IPS-20b (cell line): ENCODE measurements around the gene PHF20.

Source experiments
- H3K27ac ChIP-seq: one replicate; pipeline ENCODE4 v1.5.1; 2013; ENCODE audit warnings: low read length
- H3K27me3 ChIP-seq: 2 replicates; pipeline ENCODE4 v1.6.1; 2013; ENCODE audit warnings: mild to moderate bottlenecking, low read length, inconsistent platforms; ENCODE audit not compliant: insufficient read depth
- H3K36me3 ChIP-seq: 2 replicates; pipeline ENCODE4 v1.6.1; 2013; ENCODE audit warnings: low read depth, mild to moderate bottlenecking, inconsistent platforms, low read length, moderate library complexity; ENCODE audit not compliant: insufficient read depth
- H3K4me1 ChIP-seq: 2 replicates; pipeline ENCODE4 v1.6.1; 2013; ENCODE audit warnings: mild to moderate bottlenecking, control low read depth, inconsistent platforms, low read length, moderate library complexity; ENCODE audit not compliant: insufficient read depth
- H3K4me3 ChIP-seq: 2 replicates; pipeline ENCODE4 v1.5.1; 2013; ENCODE audit warnings: mild to moderate bottlenecking, low read length, inconsistent platforms
- H3K9ac ChIP-seq: 2 replicates; pipeline ENCODE4 v1.6.1; 2013; ENCODE audit warnings: low read depth, mild to moderate bottlenecking, inconsistent platforms, low read length, moderate library complexity
- H3K9me3 ChIP-seq: 2 replicates; pipeline ENCODE4 v1.6.1; 2013; ENCODE audit warnings: mild to moderate bottlenecking, low read depth, low read length, inconsistent platforms; ENCODE audit not compliant: insufficient read depth

Gene PHF20

DNA sequence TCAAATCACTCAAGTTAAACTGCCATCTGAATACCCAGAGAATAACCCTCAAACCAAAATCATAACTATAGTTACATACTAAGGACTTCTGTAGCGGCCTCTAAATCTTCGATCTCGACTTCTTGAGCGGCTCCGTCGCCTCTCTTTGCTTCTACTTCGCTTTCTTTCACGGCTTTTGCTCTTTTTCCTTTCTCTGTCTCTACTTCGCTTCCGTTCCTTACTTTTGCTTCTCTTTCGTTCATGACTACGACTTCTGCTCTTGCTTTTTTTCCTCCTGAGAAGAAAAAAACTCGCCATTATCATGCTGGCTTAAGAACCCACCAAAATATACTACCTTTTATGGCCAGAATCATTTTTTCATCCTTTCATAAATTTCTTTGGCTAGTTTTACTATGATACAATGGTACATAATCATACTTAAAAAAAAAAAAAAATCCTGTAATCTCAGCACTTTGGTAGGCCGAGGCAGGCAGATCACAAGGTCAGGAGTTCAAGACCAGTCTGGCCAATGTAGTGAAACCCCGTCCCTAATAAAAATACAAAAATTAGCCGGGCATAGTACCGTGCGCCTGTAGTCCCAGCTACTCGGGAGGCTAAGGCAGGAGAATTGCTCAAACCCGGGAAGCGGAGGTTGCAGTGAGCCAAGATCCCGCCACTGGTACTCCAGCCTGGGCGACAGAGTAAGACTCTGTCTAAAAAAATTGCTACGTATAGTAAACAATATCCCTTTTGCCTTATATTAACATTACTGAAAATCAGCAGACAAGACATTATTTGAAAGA is 39.8 kb upstream of the PHF20 start:
- Histone ChIP-seq H3K4me3 (no peak overlapping the region), H3K9me3 (no peaks in the 10 kb centered on the region), H3K27me3 (no peaks in the 10 kb centered on the region), H3K9ac (no peak overlapping the region), H3K4me1 (no peaks in the 10 kb centered on the region), H3K27ac (no peak overlapping the region), H3K36me3 (peaks cover 99% of the 10 kb centered on the region)

DNA sequence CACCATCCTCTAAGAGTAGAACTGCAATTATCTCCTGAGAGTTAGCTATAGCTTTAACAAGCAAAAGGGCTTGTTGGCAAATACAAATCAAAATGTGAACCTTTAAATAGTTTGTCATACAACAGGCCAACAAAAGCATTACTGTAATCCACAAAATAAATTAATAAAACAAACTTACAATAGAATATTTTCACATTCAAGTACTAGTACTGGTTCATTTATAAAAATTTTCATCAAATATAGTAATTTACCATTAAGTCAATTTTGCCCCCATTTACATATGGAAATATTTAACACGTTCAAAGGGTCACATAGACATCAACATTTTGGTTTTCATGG is 39.2 kb upstream of the PHF20 start:
- Histone ChIP-seq H3K27me3 (no peaks in the 10 kb centered on the region), H3K9ac (no peak overlapping the region), H3K9me3 (no peaks in the 10 kb centered on the region), H3K4me3 (no peak overlapping the region), H3K27ac (no peak overlapping the region), H3K4me1 (no peaks in the 10 kb centered on the region), H3K36me3 (peaks cover 99% of the 10 kb centered on the region)

DNA sequence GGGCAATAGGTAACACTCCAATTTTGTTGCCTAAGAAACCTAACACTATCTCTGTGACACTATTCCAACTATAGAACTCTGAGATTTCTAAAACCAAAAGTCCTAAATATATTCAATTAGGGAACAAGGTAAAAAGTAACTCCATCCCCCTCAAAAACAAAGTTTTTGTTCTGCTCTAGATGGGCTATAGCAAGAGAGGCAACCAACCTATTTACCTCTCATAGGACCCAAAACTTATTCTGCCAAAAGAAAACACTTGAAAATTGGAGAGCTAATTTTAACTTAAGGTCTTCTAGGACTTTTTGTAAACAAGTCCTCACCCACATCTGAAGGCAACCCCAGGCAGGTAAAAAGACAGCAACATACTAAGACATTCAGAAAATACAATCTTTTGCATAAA is 37.4 kb upstream of the PHF20 start:
- no peaks in the 10 kb centered on the region for H3K27me3 ChIP-seq
- peaks cover 99% of the 10 kb centered on the region for H3K36me3 ChIP-seq
- H3K9me3 ChIP-seq, result no peaks in the 10 kb centered on the region
- H3K9ac ChIP-seq, result no peak overlapping the region
- H3K4me1 ChIP-seq, result peaks cover 1% of the 10 kb centered on the region; the same call in 1 of the 2 replicates
- no peak overlapping the region for H3K27ac ChIP-seq
- H3K4me3 ChIP-seq, result no peak overlapping the region

DNA sequence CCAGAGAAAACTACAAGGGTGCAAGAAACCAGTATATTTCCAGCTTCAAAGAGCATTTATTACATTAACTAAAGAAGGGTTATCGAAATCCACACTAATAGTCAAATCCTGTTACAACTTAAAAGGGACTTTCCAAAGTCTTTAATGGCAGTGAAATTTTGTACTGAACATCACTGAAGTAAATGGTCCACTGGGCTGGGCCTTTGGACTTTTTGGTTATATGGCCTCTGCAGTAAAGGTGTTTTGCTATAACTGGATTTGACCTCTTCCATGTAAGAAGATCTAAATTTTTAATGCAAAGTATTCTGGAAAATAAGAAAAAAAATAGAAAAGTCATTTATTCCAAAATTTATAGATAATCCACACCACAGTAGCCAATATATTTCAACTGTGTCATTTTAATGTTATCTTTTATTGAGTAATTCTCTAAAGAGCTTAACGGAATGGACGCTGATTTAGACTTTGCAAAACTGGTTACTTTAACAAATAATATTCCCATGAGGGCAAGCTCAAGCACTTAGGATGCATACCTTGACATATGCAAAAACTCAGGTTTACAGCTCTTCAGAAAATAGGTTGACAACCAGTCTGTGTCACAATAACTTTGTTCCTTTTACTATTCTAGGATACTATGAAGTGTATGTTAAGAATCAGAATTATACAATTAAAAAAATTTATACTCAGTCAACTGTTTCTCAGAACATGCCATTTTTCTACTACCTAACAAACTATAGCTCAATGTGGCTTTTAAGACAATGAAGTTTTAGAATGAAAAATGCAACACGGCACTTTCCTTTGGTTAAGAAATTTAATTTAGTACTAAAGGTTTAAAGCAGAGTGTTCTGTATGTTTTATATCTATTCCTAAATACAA is 36.8 kb upstream of the PHF20 start:
- H3K4me3 ChIP-seq, result no peak overlapping the region
- no peak overlapping the region for H3K9ac ChIP-seq
- no peak overlapping the region for H3K27ac ChIP-seq
- peaks cover 4% of the 10 kb centered on the region; the same call in 1 of the 2 replicates for H3K4me1 ChIP-seq
- peaks cover 99% of the 10 kb centered on the region for H3K36me3 ChIP-seq
- no peaks in the 10 kb centered on the region for H3K27me3 ChIP-seq
- no peaks in the 10 kb centered on the region for H3K9me3 ChIP-seq

DNA sequence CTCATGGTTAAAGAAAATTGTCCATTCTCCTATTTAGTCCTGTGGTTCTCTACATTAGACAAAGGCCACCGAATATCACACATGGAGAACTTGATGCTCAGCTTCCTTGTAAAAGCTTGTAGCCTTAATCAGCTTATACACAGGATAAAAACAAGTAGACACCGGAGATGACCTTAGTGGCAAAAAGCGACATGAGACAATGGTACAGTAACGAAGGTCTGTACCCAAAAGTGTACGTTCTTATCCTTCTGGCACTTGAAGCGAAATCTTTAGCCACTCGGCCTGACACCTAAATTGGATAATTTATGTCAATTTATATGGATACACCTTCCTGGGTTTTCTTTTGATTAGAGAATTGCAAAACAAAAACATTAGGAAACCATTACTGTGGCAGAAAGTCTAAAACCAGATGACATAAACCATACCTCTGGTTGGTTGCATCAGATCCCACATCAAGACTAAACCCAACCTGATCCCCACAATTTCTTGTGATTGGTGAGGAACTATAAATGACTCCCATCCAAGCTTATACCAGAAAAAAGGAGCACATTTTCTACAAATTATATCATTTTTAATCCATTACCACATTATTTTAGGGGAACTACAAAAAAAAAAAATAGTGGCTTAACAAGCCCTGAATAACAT is 35.9 kb upstream of the PHF20 start:
- no peaks in the 10 kb centered on the region for H3K9me3 ChIP-seq
- H3K9ac ChIP-seq, result no peak overlapping the region
- no peak overlapping the region for H3K27ac ChIP-seq
- H3K36me3 ChIP-seq, result peaks cover 98% of the 10 kb centered on the region
- no peaks in the 10 kb centered on the region for H3K27me3 ChIP-seq
- H3K4me3 ChIP-seq, result no peak overlapping the region
- peaks cover 4% of the 10 kb centered on the region; the same call in 1 of the 2 replicates for H3K4me1 ChIP-seq

DNA sequence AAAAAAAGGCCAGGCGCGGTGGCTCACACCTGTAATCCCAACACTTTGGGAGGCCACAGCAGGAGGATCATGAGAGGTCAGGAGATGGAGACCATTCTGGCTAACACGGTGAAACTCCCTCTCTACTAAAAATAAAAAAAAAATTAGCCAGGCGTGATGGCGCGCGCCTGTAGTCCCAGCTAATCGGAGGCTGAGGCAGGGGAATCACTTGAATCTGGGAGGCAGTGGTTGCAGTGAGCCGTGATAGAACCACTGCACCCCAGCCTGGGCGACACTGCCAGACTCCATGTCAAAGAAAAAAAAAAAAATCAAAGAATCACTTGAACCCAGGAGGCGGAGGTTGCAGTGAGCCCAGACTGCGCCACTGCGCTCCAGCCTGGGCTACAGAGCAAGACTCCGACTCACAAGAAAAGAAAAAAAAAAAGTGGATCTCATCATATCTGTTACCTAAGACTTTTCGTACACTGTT is 33.9 kb upstream of the PHF20 start:
- H3K4me1 ChIP-seq, result peaks cover 4% of the 10 kb centered on the region; the same call in 1 of the 2 replicates

DNA sequence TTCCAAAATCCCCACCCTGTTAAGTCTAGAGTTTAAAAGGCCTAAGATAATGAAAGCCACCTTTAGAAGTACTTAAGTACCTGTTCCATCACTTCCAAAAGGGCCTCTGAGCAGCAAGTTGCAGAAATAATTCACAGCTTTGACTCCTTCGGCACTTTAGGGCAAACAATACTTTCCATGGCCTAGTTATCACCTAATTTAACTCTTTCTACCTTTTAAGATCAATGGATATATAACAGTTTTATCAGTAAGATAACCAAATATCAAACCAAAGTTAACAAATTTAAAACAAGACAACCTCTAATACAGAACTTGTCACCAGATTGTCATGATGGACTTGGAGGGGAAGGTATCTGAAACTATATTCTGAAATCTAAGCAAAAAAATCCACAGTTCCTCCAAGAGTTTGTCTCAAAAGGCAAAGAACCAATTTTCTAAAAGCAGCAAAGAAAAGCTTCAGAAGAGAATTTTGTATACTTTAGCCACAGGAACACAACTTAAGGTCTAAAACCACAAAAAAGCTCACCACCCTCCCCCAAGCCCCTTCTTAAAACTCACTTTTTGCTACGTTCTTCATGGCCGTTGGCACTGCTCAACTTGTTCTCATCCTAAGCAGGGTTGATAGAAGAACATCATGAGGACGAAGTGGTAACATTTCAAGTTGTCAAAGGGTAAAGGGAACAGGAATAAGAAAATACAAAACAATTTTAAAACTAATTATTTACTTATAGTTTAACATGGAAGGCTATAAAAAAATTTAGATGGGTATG is 33.2 kb upstream of the PHF20 start:
- no peak overlapping the region for H3K9ac ChIP-seq
- no peaks in the 10 kb centered on the region for H3K9me3 ChIP-seq
- no peak overlapping the region; the same call in 1 of the 2 replicates for H3K4me3 ChIP-seq
- no peak overlapping the region for H3K27ac ChIP-seq
- peaks cover 80% of the 10 kb centered on the region for H3K36me3 ChIP-seq
- no peaks in the 10 kb centered on the region for H3K27me3 ChIP-seq
- peaks cover 8% of the 10 kb centered on the region; the same call in 1 of the 2 replicates for H3K4me1 ChIP-seq

More for the DNA sequence above, 33.9 kb upstream of the PHF20 start:
- H3K36me3 ChIP-seq, result peaks cover 87% of the 10 kb centered on the region
- H3K4me3 ChIP-seq, result no peak overlapping the region
- H3K9me3 ChIP-seq, result no peaks in the 10 kb centered on the region
- H3K27me3 ChIP-seq, result no peaks in the 10 kb centered on the region
- no peak overlapping the region for H3K27ac ChIP-seq
- no peak overlapping the region for H3K9ac ChIP-seq

DNA sequence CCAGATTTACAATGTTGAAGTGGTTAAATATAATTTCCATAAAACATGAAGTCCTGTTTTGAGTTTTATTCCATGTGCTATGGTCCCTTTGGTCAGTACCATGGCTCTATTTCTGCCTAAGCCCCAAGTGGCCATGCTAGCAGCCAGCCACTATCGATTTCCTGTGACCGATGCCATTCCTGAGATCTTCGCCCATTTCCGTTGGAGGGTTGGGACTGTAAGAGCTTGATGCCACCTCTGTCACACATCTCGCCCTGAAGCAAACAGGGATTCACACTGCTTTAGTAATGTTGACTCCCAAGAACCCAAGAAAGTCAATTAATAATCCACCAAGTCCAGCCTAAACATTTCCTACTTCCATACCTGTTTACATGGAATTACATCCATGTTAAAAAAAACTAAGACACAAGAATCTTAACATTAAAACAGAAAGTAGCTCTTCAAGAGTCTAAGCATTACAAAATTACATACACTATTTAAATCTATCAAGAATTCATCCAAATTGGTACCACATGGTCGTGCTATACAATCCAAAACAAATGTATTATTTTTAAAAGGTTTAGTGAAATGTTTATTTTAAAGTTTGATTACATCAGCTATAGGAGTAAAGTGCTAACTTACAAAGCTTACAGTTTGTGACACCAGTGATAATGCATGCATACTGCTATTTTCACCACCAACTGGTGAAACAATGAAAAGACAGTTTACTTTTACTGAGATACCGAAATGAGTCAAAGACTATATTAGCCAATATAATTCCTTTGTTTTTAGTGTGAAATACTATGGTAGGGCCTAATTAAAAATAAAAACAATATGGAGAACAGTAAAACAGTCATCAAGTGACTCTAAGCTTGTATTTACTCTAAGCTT is 32.3 kb upstream of the PHF20 start:
- peaks cover 9% of the 10 kb centered on the region; the same call in 1 of the 2 replicates for H3K4me1 ChIP-seq
- H3K4me3 ChIP-seq, result peak overlapping the region; percentile 88
- peaks cover 70% of the 10 kb centered on the region for H3K36me3 ChIP-seq
- no peak overlapping the region for H3K9ac ChIP-seq
- H3K9me3 ChIP-seq, result no peaks in the 10 kb centered on the region
- H3K27ac ChIP-seq, result no peak overlapping the region
- H3K27me3 ChIP-seq, result no peaks in the 10 kb centered on the region

DNA sequence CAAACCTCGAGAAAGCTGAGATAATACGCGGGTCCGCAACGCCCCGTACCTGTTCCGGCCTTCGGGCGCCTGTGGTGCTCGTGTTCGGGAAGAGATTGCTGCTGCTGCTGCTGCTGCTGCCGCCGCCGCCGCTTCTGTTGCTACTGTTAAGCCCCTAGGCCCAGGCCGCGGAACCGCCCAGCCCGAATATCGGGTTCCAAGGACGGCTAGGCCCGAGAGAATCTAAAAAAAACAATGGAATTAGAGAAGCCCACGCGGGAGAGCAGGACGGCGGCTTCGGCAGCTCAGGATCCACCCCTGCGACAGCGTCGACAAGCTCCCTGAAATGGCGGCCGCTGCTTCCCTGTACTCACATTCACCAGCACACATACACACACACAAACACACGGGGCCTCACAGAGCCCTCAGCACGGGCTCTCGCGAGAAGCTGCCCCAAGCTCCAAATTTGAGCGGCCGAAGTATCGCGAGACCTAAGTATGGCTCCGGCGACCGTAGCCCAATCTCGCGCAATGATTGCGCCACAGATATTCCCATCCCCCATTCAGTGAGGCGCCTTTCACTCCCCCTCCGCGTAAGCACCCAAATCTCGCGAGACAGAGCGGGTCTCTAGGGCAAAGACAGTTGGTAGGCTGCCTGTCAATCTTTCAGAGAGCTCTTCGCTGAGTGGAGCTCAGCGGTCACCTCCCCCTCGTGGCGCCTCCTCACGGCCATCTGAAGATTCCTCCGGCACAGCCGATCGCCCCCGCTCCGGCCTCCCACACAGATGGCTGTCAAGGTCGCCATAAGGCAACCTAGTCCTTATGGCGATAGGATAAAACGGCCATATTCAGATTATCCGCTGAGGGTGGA is 29.7 kb upstream of the PHF20 start, which contains the start of gene RBM39:
TSS of gene RBM39 (minus strand) at position 369 of the 849 bp plus-strand sequence. CDS start 1,386 bp downstream, outside the sequence.
- peaks cover 9% of the 10 kb centered on the region; the same call in 1 of the 2 replicates for H3K4me1 ChIP-seq

More for the DNA sequence above, 29.7 kb upstream of the PHF20 start, which contains the start of gene RBM39:
- Histone ChIP-seq H3K4me3 (peak within 1 kb of the TSS; percentile 91), H3K27ac (peak within 1 kb of the TSS; percentile 99), H3K9me3 (no peaks in the 10 kb centered on the region), H3K9ac (peak within 1 kb of the TSS; percentile 100), H3K36me3 (peaks cover 45% of the 10 kb centered on the region), H3K27me3 (no peaks in the 10 kb centered on the region)
